Mucosa of rectum (tissue), 2 donors: Measurements from ENCODE around the gene COL25A1.

Experiments used
- H3K27ac ChIP-seq, 2 donors: one replicate each; pipeline ENCODE4 v1.7.0; 2013; ENCODE audit warnings: inconsistent platforms in 2 of 2, low read depth in 2 of 2, low read length in 2 of 2
- H3K27me3 ChIP-seq, 2 donors: one replicate each; pipeline ENCODE4 v1.7.0; 2013; ENCODE audit warnings: low read length in 2 of 2; ENCODE audit not compliant: control insufficient read depth in 2 of 2, insufficient read depth in 2 of 2
- H3K36me3 ChIP-seq, 2 donors: one replicate each; pipeline ENCODE4 v1.7.0; 2013; ENCODE audit warnings: low read length in 2 of 2; ENCODE audit not compliant: control insufficient read depth in 2 of 2, insufficient read depth in 2 of 2
- H3K4me1 ChIP-seq, 2 donors: one replicate each; pipeline ENCODE4 v1.7.0; 2013; ENCODE audit warnings: low read length in 2 of 2, mild to moderate bottlenecking in 1 of 2; ENCODE audit not compliant: control insufficient read depth in 2 of 2, insufficient read depth in 2 of 2
- H3K4me3 ChIP-seq, 2 donors: one replicate each; pipeline ENCODE4 v1.7.0; 2013; ENCODE audit warnings: low read length in 2 of 2
- H3K9ac ChIP-seq, 2 donors: one replicate each; pipeline ENCODE4 v1.7.0; 2013; ENCODE audit warnings: low read length in 2 of 2, low read depth in 1 of 2, mild to moderate bottlenecking in 1 of 2
- H3K9me3 ChIP-seq, 2 donors: one replicate each; pipeline ENCODE4 v1.7.0; 2013; ENCODE audit warnings: low read length in 2 of 2; ENCODE audit not compliant: control insufficient read depth in 2 of 2
- donor health status: healthy.
- donor health status: Normal muscosa, but diverticular disease.

Gene COL25A1

GRCh38 chr4:109302361-109303139 is at the start of gene COL25A1:
Gene COL25A1 (minus strand): TSS chr4:109302658.
- Histone ChIP-seq H3K9ac (no peak within 1 kb of the TSS), H3K9me3 (no peaks in the 10 kb centered on the region), H3K27me3 (peaks cover 31 to 53% of the 10 kb centered on the region in 2 donors), H3K4me3 (peak within 1 kb of the TSS; percentile 45 to 64), H3K36me3 (no peaks in the 10 kb centered on the region), H3K27ac (no peak within 1 kb of the TSS), H3K4me1 (peaks cover 3 to 10% of the 10 kb centered on the region in 2 donors)

- no peaks in the 10 kb centered on the region for H3K9me3 ChIP-seq
- H3K36me3 ChIP-seq = no peaks in the 10 kb centered on the region
- H3K27me3 ChIP-seq = no peaks in the 10 kb centered on the region
- H3K4me1 ChIP-seq = no peaks in the 10 kb centered on the region
- no peak overlapping the region for H3K27ac ChIP-seq
- H3K4me3 ChIP-seq = no peak overlapping the region
- no peak overlapping the region for H3K9ac ChIP-seq
These were observed 47.7 kb upstream of the COL25A1 start for GRCh38 chr4:109350121-109350520.

- Histone ChIP-seq H3K27me3 (no peaks in the 10 kb centered on the region), H3K4me3 (no peak overlapping the region), H3K27ac (no peak overlapping the region), H3K9me3 (no peaks in the 10 kb centered on the region), H3K36me3 (no peaks in the 10 kb centered on the region), H3K4me1 (no peaks in the 10 kb centered on the region), H3K9ac (no peak overlapping the region)
These were observed 32.0 kb upstream of the COL25A1 start for GRCh38 chr4:109334129-109335105.

- no peak overlapping the region for H3K27ac ChIP-seq
These were observed 30.5 kb upstream of the COL25A1 start for GRCh38 chr4:109332926-109333464.

GRCh38 chr4:109327641-109328040 is 25.2 kb upstream of the COL25A1 start:
- no peak overlapping the region for H3K4me3 ChIP-seq
- peaks cover 0 to 3% of the 10 kb centered on the region in 2 donors for H3K9me3 ChIP-seq
- H3K27me3 ChIP-seq = no peaks in the 10 kb centered on the region
- no peak overlapping the region for H3K27ac ChIP-seq
- no peaks in the 10 kb centered on the region for H3K4me1 ChIP-seq
- H3K9ac ChIP-seq = no peak overlapping the region
- no peaks in the 10 kb centered on the region for H3K36me3 ChIP-seq

More at GRCh38 chr4:109332926-109333464, 30.5 kb upstream of the COL25A1 start:
- H3K27me3 ChIP-seq = no peaks in the 10 kb centered on the region
- no peak overlapping the region for H3K9ac ChIP-seq
- H3K4me1 ChIP-seq = no peaks in the 10 kb centered on the region
- no peak overlapping the region for H3K4me3 ChIP-seq
- no peaks in the 10 kb centered on the region for H3K36me3 ChIP-seq
- H3K9me3 ChIP-seq = no peaks in the 10 kb centered on the region

- Histone ChIP-seq H3K4me1 (no peaks in the 10 kb centered on the region), H3K9ac (no peak overlapping the region)
These were observed 23.2 kb upstream of the COL25A1 start for GRCh38 chr4:109325698-109326097.

GRCh38 chr4:109323348-109323747 is 20.9 kb upstream of the COL25A1 start:
- no peaks in the 10 kb centered on the region for H3K4me1 ChIP-seq

More at GRCh38 chr4:109325698-109326097, 23.2 kb upstream of the COL25A1 start:
- Histone ChIP-seq H3K9me3 (peaks cover 0 to 3% of the 10 kb centered on the region in 2 donors), H3K4me3 (no peak overlapping the region), H3K27me3 (no peaks in the 10 kb centered on the region), H3K27ac (no peak overlapping the region), H3K36me3 (no peaks in the 10 kb centered on the region)

GRCh38 chr4:109321232-109321631 is 18.8 kb upstream of the COL25A1 start:
- no peaks in the 10 kb centered on the region for H3K36me3 ChIP-seq
- no peaks in the 10 kb centered on the region for H3K27me3 ChIP-seq
- no peak overlapping the region for H3K9ac ChIP-seq
- peaks cover 0 to 3% of the 10 kb centered on the region in 2 donors for H3K9me3 ChIP-seq
- no peak overlapping the region for H3K27ac ChIP-seq
- no peak overlapping the region for H3K4me3 ChIP-seq
- H3K4me1 ChIP-seq = no peaks in the 10 kb centered on the region

More at GRCh38 chr4:109323348-109323747, 20.9 kb upstream of the COL25A1 start:
- no peak overlapping the region for H3K9ac ChIP-seq
- no peak overlapping the region for H3K27ac ChIP-seq
- H3K36me3 ChIP-seq = no peaks in the 10 kb centered on the region
- no peaks in the 10 kb centered on the region for H3K27me3 ChIP-seq
- peaks cover 0 to 3% of the 10 kb centered on the region in 2 donors for H3K9me3 ChIP-seq
- no peak overlapping the region for H3K4me3 ChIP-seq

- H3K27me3 ChIP-seq = no peaks in the 10 kb centered on the region
- H3K4me1 ChIP-seq = no peaks in the 10 kb centered on the region
- no peak overlapping the region for H3K9ac ChIP-seq
- peaks cover 0 to 3% of the 10 kb centered on the region in 2 donors for H3K9me3 ChIP-seq
- H3K4me3 ChIP-seq = no peak overlapping the region
- H3K36me3 ChIP-seq = no peaks in the 10 kb centered on the region
- H3K27ac ChIP-seq = no peak overlapping the region
These were observed 17.2 kb upstream of the COL25A1 start for GRCh38 chr4:109319684-109320083.
